Fibroblast of the aortic adventitia (primary cell): ENCODE measurements around the gene RPS6KB1. TPM values are rescaled to one million over a fixed set of nuclear protein-coding genes. Genes with fewer than 3 reads are reported as not detected.

Experiments used
- DNase-seq: peaks from one replicate; pipeline ENCODE4 v3.0.0-alpha.2; 2010; ENCODE audit warnings: low read depth
- H3K4me3 ChIP-seq: 2 replicates; pipeline ENCODE4 v1.5.1; 2011; ENCODE audit warnings: low read depth, mild to moderate bottlenecking, control low read depth, low read length, moderate library complexity
- total RNA-seq: library from RNA; depleted of rRNA; stranded (reverse); fragments of >200 nt; gene quantifications from 2 replicates; pipeline ENCODE4 v1.2.3, GENCODE V29; 2012; ENCODE audit warnings: low replicate concordance
- TF ChIP-seq, protein P1 (sequence below): IDR thresholded peaks from 2 replicates; pipeline ENCODE4 v1.5.1; 2011; ENCODE audit warnings: mild to moderate bottlenecking, low read length, control low read depth, inconsistent platforms; ENCODE audit not compliant: insufficient read depth

Gene RPS6KB1
- total RNA-seq, 1 donor: 23.2 TPM

DNA sequence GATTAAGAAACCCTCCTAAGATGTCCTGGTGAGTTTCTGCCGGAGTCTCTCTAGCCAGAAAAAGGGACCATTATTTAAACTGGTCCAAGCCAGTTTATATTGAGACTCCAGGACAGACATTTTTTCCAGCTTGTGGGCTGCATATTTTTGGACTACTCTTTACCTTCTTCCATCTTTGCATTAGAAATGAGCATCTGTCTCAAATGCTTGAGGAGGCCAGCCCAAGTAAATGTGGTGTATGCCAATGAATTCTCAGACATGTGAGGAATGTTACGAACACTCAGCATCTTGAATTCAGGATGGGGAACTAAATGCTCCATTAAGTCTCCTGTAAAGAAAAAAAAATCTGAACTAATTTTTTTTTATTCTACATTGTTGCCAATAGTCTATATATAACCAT, 18.5 kb upstream of the RPS6KB1 start:
- H3K4me3 ChIP-seq: no peak overlapping the region
- TF ChIP-seq, protein P1, sequence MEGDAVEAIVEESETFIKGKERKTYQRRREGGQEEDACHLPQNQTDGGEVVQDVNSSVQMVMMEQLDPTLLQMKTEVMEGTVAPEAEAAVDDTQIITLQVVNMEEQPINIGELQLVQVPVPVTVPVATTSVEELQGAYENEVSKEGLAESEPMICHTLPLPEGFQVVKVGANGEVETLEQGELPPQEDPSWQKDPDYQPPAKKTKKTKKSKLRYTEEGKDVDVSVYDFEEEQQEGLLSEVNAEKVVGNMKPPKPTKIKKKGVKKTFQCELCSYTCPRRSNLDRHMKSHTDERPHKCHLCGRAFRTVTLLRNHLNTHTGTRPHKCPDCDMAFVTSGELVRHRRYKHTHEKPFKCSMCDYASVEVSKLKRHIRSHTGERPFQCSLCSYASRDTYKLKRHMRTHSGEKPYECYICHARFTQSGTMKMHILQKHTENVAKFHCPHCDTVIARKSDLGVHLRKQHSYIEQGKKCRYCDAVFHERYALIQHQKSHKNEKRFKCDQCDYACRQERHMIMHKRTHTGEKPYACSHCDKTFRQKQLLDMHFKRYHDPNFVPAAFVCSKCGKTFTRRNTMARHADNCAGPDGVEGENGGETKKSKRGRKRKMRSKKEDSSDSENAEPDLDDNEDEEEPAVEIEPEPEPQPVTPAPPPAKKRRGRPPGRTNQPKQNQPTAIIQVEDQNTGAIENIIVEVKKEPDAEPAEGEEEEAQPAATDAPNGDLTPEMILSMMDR: no peak
- no peak for DNase-seq

DNA sequence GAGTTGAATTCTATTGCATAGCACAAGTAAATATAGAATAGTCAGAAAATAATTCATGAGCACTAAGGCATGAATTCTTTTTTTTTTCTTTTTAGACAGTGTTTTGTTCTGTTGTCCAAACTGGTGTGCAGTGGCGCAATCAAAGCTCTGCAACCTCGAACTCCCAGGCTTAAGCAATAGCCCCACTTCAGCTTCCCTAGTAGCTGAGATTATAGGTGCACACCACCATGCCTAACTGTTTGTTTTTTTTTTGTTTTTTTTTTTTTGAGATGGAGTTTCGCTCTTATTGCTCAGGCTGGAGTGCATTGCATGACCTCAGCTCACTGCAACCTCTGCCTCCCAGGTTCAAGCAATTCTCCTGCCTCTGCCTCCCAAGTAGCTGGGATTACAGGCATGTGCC, 16.8 kb upstream of the RPS6KB1 start:
- TF ChIP-seq, protein P1: no peak
- H3K4me3 ChIP-seq: no peak overlapping the region

DNA sequence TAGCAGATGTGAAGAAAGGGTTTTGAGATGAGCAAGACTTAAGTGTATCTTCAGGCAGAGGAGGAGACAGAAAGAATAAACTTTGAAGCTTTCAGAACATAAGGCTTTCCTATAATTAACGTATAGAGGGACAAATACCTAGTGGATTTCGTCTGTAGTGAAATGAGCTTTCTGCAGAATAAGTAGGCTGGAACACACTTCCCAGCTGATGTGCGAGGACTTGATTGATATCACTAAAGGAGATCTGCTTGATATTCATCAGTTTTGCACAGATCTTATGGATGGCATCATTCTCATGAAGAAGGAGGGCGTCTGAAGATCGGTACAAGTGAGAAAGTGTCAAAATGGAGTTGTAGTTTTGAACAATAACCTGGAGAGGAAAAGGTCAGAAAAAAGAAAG, 15.0 kb upstream of the RPS6KB1 start:
- no peak for DNase-seq
- H3K4me3 ChIP-seq: no peak overlapping the region
- TF ChIP-seq, protein P1: no peak

More for the DNA sequence above, 16.8 kb upstream of the RPS6KB1 start:
- peak; percentile 16 for DNase-seq

DNA sequence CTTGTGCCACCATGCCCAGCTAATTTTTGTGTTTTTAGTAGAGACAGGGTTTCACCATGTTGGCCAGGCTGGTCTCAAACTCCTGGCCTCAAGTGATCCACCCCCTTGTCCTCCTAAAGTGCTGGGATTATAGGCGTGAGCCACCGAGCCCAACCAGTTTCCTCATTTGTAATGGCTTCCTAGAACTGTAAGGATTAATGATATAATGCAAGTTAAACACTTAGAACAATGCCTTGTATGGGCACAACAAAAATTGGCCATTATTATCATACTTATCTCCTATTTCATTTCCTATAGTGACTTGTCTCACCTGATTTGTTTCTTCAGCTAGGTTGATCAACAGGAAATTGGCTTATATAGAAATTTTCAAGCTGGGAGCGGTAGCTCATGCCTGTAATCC, 14.3 kb upstream of the RPS6KB1 start:
- H3K4me3 ChIP-seq: no peak overlapping the region
- no peak for DNase-seq
- TF ChIP-seq, protein P1: no peak

DNA sequence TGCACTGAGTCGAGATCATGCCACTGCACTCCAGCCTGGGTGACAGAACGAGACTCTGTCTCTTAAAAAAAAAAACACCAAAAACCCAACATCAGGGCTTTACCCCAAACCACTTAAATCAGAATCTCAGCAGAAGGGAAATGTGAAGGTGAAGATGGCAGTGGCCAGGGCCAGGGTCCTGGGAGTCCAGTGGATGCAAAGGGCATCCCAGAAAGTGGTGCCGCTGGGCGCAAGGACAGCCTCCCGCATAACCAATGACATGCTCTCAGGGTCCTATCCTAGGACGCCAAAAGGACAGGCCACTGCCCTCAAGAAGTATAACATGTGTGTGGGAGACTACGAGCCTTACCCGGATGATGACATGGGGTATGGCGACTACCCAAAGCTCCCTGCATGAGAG, 8.1 kb upstream of the RPS6KB1 start:
- TF ChIP-seq, protein P1: no peak
- no peak for DNase-seq
- no peak overlapping the region for H3K4me3 ChIP-seq

DNA sequence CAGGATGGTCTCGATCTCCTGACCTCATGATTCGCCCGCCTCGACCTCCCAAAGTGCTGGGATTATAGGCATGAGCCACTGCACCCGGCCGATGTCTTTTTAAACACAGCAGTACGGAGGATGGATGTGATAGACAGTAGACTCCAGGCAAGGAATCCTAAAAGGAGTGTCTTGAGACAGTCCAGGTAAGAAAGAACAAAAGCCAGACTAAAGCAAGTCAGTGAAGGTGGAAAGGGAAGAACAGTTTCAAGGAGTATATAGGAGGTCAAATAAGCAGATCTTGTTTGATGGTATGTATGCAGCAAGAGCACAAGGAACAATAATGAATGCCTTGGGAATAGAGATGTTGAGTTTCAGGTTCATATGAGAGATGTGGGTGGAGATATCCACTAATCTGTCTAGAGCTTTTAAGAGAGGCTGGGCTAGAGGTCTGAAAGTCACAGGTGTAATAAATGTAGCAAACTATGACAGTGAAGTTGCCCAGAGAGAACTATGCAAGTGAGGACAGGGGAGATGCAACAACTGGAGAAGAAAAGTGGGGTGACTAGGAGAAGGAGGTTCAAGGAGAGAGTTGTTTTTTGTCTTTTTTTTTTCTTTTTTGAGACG, 4.7 kb upstream of the RPS6KB1 start:
- no peak for DNase-seq
- TF ChIP-seq, protein P1: no peak
- H3K4me3 ChIP-seq: no peak overlapping the region

DNA sequence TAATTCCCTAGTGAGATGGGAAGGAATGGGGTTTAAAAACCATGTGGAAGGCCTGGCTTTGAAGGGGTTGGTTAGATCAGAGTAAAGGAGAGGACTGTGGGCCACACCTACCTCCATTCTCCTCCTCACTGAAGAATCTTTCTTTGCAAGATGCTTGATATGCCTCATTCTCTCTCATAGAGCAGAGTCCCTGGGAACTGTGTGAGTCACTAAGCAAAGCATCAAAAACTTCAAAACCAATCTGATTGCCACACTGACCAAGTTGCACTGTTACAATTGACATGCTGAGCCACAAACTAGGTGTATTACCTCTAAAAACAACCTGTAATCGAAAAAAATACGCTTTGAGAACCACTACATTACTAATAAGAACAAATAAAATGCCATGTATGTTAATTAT, 2.2 kb upstream of the RPS6KB1 start:
- no peak for DNase-seq
- no peak overlapping the region for H3K4me3 ChIP-seq
- TF ChIP-seq, protein P1: no peak
